Hematopoietic multipotent progenitor cell treated with erythropoietin and hydrocortisone succinate and interleukin-3 and kit ligand, for 4 days (in vitro differentiated cells): Measurements from ENCODE around the gene DLG1.

Experiments
- DNase-seq: peaks from one replicate; pipeline ENCODE4 v3.0.0-alpha.2; 2015

Gene DLG1

GRCh38 chr3:197312431-197312830 is 14.0 kb upstream of the DLG1 start:
- no peak for DNase-seq

DNA sequence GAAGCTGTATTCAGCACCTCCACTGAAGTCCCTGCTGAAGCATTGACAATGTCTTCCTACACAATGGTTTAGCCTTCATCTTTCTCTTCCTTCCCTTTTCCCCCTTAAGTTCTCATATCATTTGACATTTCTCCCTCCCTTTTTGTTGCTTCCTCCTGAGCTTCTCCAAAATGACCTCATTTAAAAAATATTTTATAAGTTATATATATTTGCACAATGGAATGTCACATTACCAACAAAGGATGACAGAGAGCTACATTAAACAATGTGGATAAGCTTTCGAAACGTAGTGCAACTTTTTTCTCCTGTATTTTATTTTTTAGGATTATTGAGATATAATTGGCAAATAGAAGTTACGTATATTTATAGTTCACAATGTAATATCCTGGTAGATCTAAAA is 13.2 kb upstream of the DLG1 start:
- DNase-seq: no peak

- no peak for DNase-seq
Measured at GRCh38 chr3:197309528-197310361, 11.3 kb upstream of the DLG1 start.

- no peak for DNase-seq
Measured at GRCh38 chr3:197308591-197308990, 10.2 kb upstream of the DLG1 start.

GRCh38 chr3:197306374-197307086 is 8.1 kb upstream of the DLG1 start:
- no peak for DNase-seq

DNA sequence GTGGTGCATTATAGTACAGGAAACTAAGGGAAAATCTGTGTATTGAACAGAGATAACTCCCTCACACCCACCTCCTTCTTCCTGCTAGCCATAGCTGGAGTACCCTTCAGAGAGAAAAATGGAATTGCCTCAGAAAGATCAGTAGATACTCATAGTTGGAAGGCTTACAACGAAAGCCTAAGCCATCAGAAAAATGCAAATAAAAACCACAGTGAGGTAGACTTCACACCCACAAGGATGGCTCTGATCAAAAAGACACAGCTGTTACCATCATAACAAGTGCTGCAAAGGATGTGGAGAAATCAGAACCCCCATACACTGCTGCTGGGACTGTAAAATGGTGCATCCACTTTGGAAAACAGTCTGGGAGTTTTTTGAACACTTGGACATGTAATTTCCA is 7.4 kb upstream of the DLG1 start:
- DNase-seq: no peak

DNA sequence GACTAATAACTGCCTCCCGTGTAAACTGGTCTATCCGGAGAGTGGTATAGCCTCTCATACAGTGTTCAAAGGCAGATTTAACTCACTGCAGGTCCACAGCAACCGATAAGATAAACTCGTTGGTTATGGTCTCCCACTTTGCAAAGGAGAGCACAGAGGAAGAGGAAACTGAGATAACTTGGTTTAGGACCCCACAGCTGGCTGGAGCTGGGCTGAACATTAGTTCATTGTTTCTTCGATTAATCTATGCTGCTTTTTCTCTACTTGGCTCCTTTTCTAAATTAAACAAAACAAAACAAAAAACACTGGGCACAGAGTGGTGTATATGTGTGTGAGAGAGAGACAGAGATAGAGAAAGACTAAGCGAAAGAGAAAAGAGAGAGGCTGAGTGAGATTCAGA is 5.0 kb upstream of the DLG1 start:
- DNase-seq: no peak

- peak; percentile 20 for DNase-seq
Measured at GRCh38 chr3:197302696-197303341, 4.4 kb upstream of the DLG1 start.

DNA sequence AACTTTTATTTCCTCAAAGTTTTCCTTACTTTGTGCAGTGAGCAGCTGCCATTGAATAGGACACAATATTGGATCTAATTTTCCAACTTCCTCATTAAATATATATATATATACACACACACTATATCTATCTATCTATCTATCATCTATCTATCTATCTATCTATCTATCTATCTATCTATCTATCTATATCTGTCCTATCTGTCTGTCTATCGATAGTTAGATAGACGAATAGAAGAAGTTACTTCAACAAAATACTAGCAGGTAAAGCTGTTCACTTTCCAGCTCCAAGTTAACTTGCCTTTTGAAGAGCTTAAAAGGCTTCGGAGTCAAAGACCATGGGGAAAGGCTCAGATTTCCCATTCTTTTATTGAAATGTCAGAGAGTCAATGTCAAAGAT is 3.6 kb upstream of the DLG1 start:
- DNase-seq: no peak

DNA sequence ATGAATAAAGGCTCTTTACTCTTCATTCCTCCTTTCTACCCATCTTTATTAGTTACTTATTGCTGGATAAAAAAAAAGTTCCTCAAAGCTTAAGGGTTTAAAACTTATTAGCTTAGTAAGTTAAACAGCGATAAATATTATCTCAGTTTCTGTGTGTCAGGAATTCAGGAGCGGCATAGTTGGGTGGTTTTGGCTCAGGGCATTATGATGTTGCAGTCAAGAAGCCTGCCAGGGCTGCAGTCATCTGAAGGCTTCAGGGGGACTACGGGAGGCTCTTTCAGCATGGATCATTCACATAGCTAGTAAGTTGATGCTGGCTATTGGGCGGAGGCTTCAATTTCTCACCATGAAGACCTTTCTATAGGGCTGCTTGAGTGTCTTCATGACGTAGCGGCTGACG is 1.9 kb upstream of the DLG1 start:
- DNase-seq: no peak

DNA sequence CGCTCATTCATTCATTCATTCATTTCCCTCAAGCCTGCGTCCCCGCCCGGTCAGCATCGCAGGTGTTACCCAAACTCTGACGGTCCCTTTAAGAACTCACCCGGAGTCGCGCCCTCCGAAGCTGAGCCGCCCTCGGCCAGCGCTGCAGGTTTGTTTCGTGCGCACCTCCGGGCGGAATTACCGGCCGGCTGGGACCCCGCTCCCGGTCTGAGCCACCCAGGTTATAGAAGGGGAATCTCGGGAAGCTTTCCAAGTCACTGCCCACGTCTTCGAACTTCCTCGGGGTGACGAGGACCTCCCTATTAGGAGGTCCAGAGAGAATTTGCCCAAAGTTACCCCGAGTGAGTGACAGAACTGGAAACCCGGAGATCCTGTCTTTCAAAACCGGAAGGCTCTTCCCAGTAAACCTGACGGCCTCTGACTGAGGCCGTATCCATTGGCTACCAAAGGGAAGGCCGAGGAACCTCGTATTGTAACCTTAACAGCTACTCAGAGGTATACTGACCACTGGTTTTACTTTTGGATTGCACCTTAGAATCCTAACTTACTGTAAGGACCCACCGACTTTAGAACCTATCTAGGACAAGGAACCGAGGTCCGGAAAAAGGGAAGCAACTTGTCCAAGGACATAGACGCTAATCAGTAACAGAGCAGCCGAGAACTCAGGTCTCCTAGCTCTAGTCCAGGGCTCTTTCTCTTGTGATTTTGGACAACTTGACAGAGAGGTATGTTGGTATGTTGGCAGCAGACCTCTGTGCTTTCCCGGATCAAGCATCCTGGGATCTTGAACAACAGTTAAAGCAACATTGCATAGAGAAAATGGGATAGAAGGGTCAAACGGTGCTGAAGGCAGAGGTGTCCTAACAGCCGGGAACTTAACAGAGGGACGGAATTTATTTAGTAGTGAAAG is 788 bp upstream of the DLG1 start:
- DNase-seq: peak; percentile 27

DNA sequence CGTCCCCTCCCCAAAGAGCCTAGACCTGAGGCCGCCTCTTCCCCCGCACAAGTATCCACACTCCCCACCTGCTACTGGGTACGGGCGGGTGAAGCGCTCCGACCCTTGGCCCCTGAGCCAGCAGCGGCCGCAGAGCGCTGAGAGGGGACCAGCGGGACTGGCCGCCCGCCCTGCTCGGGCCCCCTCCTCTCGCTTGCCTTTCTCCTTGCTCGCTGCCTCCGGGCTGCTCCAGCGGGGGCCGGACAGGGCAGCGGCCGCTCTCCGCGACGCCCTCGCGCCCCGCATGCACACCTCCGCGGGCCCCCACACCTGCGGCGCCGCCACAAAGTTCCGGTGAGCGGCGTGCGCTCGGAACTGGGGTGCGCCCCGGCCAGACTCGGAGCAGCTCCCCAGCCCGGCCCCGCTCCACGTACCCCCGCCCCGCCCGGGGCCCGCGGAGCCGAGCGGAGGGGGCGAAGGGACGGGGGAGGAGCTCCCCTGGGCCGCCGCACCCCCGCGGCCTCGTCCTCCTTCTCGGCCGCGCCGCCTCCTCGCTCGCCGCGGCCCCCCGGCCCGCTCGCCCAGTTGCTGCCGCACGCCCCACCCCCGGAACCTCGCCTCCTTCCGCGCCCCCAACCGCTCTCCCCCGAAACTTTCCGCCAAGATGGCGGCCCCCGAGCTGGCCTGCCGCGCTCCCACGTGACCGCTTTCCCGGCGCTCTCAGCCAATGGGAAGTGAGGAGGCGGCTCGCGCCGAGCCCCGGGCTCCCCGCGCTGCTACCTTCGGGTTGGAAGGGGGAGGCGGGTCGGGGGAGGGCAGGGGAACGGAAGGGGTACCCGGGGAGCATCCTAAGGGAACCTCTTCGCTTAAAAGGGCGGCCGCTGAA is 704 bp downstream of the DLG1 start:
- peak; percentile 97 for DNase-seq

GRCh38 chr3:197297002-197297401 is 1.4 kb downstream of the DLG1 start:
- DNase-seq: peak; percentile 26

GRCh38 chr3:197296545-197296944 is 1.9 kb downstream of the DLG1 start:
- no peak for DNase-seq

DNA sequence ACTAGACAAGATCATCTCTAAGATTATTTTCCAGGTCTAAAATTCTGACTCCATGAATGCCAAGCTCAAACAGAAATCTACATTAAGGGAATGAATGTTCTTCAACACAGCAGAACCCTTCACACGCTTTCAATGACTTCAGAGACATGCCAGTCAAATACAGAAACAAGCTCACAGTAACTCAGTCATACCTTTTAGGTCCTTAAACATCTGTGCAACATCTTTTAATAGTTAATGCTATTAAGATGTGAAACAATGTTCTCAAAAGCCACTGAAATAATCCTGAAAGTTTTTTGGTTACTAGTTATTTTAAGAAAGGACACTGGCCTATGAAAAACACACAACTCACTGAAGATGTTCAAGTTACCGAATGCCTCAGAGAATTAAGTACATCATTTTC is 2.5 kb downstream of the DLG1 start:
- DNase-seq: no peak

DNA sequence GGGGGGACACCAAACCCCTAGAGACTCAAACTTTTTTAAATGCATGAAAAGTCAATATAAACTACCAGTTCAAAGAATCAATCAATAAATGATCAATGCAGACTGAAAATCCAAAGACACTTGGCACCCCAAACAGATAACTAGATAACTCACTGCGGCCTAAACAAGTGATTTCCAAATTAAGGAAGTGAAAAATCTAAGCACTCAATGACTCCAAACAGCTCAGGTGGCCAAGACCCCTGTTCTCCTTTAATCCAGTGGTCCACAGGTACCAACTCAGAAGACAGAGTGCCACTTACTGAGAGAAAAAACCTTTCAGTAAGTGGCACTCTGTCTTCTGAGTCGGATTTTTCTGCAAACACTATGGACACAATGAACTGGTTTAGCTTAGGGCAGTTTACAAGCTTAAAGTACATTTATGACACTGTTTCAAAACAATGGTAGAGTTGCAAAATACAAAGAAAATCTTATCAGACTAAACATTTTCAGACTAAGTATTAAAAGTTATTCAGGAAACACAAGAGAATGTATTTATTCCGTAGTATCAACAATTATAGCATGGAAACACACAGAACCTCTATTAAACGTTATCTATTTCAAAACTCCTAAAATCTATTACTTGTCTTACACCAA is 4.7 kb downstream of the DLG1 start:
- DNase-seq: no peak

DNA sequence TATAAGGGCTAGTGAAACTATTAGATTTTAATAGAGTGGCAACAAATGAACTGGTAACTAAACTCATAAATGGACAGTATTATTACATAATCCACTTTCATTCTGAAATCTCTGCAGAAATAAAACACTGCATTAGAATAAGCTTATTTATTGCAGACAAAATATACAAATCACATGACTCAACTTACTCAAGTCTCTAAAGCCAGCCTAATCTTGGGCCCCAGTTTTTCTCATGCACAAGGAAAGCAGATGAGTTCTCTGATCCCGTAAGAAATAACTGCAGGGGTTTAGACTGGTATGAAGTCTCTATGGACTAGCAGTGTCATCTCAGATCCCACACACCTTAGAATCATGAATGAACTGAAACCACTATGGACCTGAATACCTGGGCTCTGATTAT is 5.8 kb downstream of the DLG1 start:
- no peak for DNase-seq

- no peak for DNase-seq
Measured at GRCh38 chr3:197292083-197292646, 6.2 kb downstream of the DLG1 start.

- DNase-seq: no peak
Measured at GRCh38 chr3:197289726-197290125, 8.7 kb downstream of the DLG1 start.

- DNase-seq: no peak
Measured at GRCh38 chr3:197286678-197287077, 11.7 kb downstream of the DLG1 start.

- no peak for DNase-seq
Measured at GRCh38 chr3:197285557-197285956, 12.9 kb downstream of the DLG1 start.
